ENCODE data around the gene WASF2. TPM values are rescaled to one million over a fixed set of nuclear protein-coding genes. Genes with fewer than 3 reads are reported as not detected.
A peak's percentile ranks its signal among the peaks of the same experiment; 100 is the strongest.

The WASF2 gene
- total RNA-seq, 1 donor from 2014 or later: 189 TPM

- Mint-ChIP-seq H3K36me3 (ENCODE audit: unreplicated experiment) (no peaks in the 10 kb centered on the region), H3K9me3 (ENCODE audit: unreplicated experiment) (no peaks in the 10 kb centered on the region), H3K27me3 (ENCODE audit: unreplicated experiment) (peaks cover 7% of the 10 kb centered on the region), H3K27ac (ENCODE audit: unreplicated experiment) (no peak overlapping the region), H3K4me3 (ENCODE audit: unreplicated experiment) (no peak overlapping the region), H3K4me1 (ENCODE audit: unreplicated experiment) (peaks cover 19% of the 10 kb centered on the region)
- TF ChIP-seq CTCF (IDR thresholded peaks at IDR 0.05): no peak
- DNase-seq (ENCODE audit: extremely low spot score, unreplicated experiment): no peak
These were observed 96.2 kb downstream of the WASF2 start for GRCh38 chr1:27393641-27394281.

GRCh38 chr1:27392778-27393635 is 97.0 kb downstream of the WASF2 start:
- TF ChIP-seq CTCF (IDR thresholded peaks at IDR 0.05): no peak
- H3K4me3 Mint-ChIP-seq (ENCODE audit: unreplicated experiment): peak overlapping the region; percentile 73
- H3K4me1 Mint-ChIP-seq (ENCODE audit: unreplicated experiment): peaks cover 17% of the 10 kb centered on the region
- no peaks in the 10 kb centered on the region for H3K36me3 Mint-ChIP-seq (ENCODE audit: unreplicated experiment)
- H3K27me3 Mint-ChIP-seq (ENCODE audit: unreplicated experiment): peaks cover 11% of the 10 kb centered on the region
- no peak overlapping the region for H3K27ac Mint-ChIP-seq (ENCODE audit: unreplicated experiment)
- H3K9me3 Mint-ChIP-seq (ENCODE audit: unreplicated experiment): no peaks in the 10 kb centered on the region
- no peak for DNase-seq (ENCODE audit: extremely low spot score, unreplicated experiment)

GRCh38 chr1:27392096-27392777 is 97.7 kb downstream of the WASF2 start, which contains the start of gene GPR3:
TSS of gene GPR3 (plus strand) at chr1:27392622. CDS start at chr1:27393799, 1,177 bp downstream.
- TF ChIP-seq CTCF (IDR thresholded peaks at IDR 0.05): peak; percentile 61
- H3K4me3 Mint-ChIP-seq (ENCODE audit: unreplicated experiment): peak within 1 kb of the TSS; percentile 73
- H3K36me3 Mint-ChIP-seq (ENCODE audit: unreplicated experiment): no peaks in the 10 kb centered on the region
- H3K27ac Mint-ChIP-seq (ENCODE audit: unreplicated experiment): peak within 1 kb of the TSS; percentile 35
- peaks cover 17% of the 10 kb centered on the region for H3K4me1 Mint-ChIP-seq (ENCODE audit: unreplicated experiment)
- H3K27me3 Mint-ChIP-seq (ENCODE audit: unreplicated experiment): peaks cover 11% of the 10 kb centered on the region
- no peaks in the 10 kb centered on the region for H3K9me3 Mint-ChIP-seq (ENCODE audit: unreplicated experiment)
- DNase-seq (ENCODE audit: extremely low spot score, unreplicated experiment): peak; percentile 93

- no peak for TF ChIP-seq CTCF (IDR thresholded peaks at IDR 0.05)
- Mint-ChIP-seq H3K4me1 (ENCODE audit: unreplicated experiment) (peaks cover 17% of the 10 kb centered on the region), H3K27me3 (ENCODE audit: unreplicated experiment) (peaks cover 11% of the 10 kb centered on the region), H3K4me3 (ENCODE audit: unreplicated experiment) (peak overlapping the region; percentile 72), H3K36me3 (ENCODE audit: unreplicated experiment) (no peaks in the 10 kb centered on the region), H3K9me3 (ENCODE audit: unreplicated experiment) (no peaks in the 10 kb centered on the region), H3K27ac (ENCODE audit: unreplicated experiment) (no peak overlapping the region)
- DNase-seq (ENCODE audit: extremely low spot score, unreplicated experiment): no peak
These were observed 98.4 kb downstream of the WASF2 start for GRCh38 chr1:27391511-27392095.

Data from osteocyte (in vitro differentiated cells).